HL-60 (cell line): ENCODE data around the gene COPB2.

Experiments used
- DNase-seq, 2 experiments: peaks; one replicate each; pipeline ENCODE4 v3.0.0-alpha.2; 2010 to 2020; ENCODE audit warnings: low read depth in 1 of 2, low spot score in 1 of 2
- H3K27ac ChIP-seq: fragments of 250-450 bp; sonication (Bioruptor Pico); replicated peaks from 2 replicates; pipeline ENCODE4 v1.5.1; 2020; ENCODE audit warnings: mild to moderate bottlenecking, moderate library complexity
- H3K27me3 ChIP-seq: fragments of 250-450 bp; sonication (Bioruptor Pico); 2 replicates; pipeline ENCODE4 v1.5.1; 2021; ENCODE audit warnings: mild to moderate bottlenecking, moderate library complexity; ENCODE audit not compliant: insufficient read depth, poor library complexity, severe bottlenecking
- H3K4me3 ChIP-seq: replicated peaks from 2 replicates; pipeline ENCODE4 v1.5.1; 2011; ENCODE audit warnings: mild to moderate bottlenecking, control low read depth, low read length; ENCODE audit not compliant: insufficient read depth
- CTCF ChIP-seq: IDR thresholded peaks from one replicate; pipeline ENCODE4 v1.5.1; 2011; ENCODE audit warnings: low read length, control low read depth, inconsistent platforms; ENCODE audit not compliant: insufficient read depth
- GABPA ChIP-seq: IDR thresholded peaks from 2 replicates; pipeline ENCODE4 v1.6.1; 2012; ENCODE audit warnings: low read depth
- POLR2AphosphoS5 ChIP-seq: IDR thresholded peaks from 2 replicates; pipeline ENCODE4 v1.6.1; 2012; ENCODE audit warnings: low read depth
- REST ChIP-seq: IDR thresholded peaks from 2 replicates; pipeline ENCODE4 v1.6.1; 2012; ENCODE audit warnings: low read depth; ENCODE audit not compliant: insufficient replicate concordance
- SPI1 ChIP-seq: IDR thresholded peaks from 2 replicates; pipeline ENCODE4 v1.6.1; 2012; ENCODE audit warnings: low read depth, mild to moderate bottlenecking, borderline replicate concordance

Gene COPB2

GRCh38 chr3:139342054-139342453 is 47.4 kb downstream of the COPB2 start:
- no peak for DNase-seq
- Histone ChIP-seq H3K4me3 (no peak overlapping the region), H3K27me3 (no peaks in the 10 kb centered on the region), H3K27ac (no peak overlapping the region)
- no peak for TF ChIP-seq GABPA
- no peak for TF ChIP-seq CTCF
- TF ChIP-seq POLR2AphosphoS5, result no peak
- no peak for TF ChIP-seq SPI1
- TF ChIP-seq REST, result no peak

- no peaks in the 10 kb centered on the region for H3K27me3 ChIP-seq
- no peak overlapping the region for H3K27ac ChIP-seq
- no peak overlapping the region for H3K4me3 ChIP-seq
- no peak for DNase-seq
- TF ChIP-seq CTCF (no peak), GABPA (no peak), REST (no peak), POLR2AphosphoS5 (no peak), SPI1 (no peak)
Observed at GRCh38 chr3:139340784-139341183, 48.7 kb downstream of the COPB2 start.

GRCh38 chr3:139339219-139339906 is 50.1 kb downstream of the COPB2 start:
- 0 out of 2 replicates have a peak, but pooled peaks have one; percentile 8 for TF ChIP-seq SPI1
- TF ChIP-seq CTCF, result no peak
- TF ChIP-seq POLR2AphosphoS5, result no peak
- TF ChIP-seq REST, result no peak
- DNase-seq, result peak in 1 of 2 experiments; percentile 47
- H3K4me3 ChIP-seq, result no peak overlapping the region
- H3K27ac ChIP-seq, result no peak overlapping the region
- H3K27me3 ChIP-seq, result no peaks in the 10 kb centered on the region
